Thoracic aorta (tissue), 2 donors: ENCODE results near the gene ITLN2. TPM values are rescaled to one million over a fixed set of nuclear protein-coding genes. Genes with fewer than 3 reads are reported as not detected.
"Not testable (repeated sequence)": the region's sequence is repeated elsewhere in the genome, so short reads cannot be mapped to it uniquely, and the experiment has no call there.

Experiments
- ATAC-seq: fragments of 150-250 bp; one replicate; pipeline ENCODE4 v1.8.0; 2017; ENCODE audit warnings: low read depth; ENCODE audit not compliant: insufficient number of reproducible peaks, low FRiP score
- DNase-seq: peaks from one replicate; pipeline ENCODE4 v3.0.0-alpha.2; 2020; ENCODE audit warnings: low spot score
- H3K27ac ChIP-seq, 2 donors: fragments of 200-600 bp; sonication (generic); 1 replicate in 1 of 2; 2 replicates in 1 of 2; pipeline ENCODE4 v1.5.1; 2016; ENCODE audit warnings: mild to moderate bottlenecking in 2 of 2, moderate library complexity in 2 of 2
- H3K27me3 ChIP-seq: fragments of 200-600 bp; sonication (generic); replicated peaks from 2 replicates; pipeline ENCODE4 v1.6.0; 2016; ENCODE audit warnings: mild to moderate bottlenecking; ENCODE audit not compliant: insufficient read depth
- H3K36me3 ChIP-seq: fragments of 200-600 bp; sonication (generic); one replicate; pipeline ENCODE4 v1.5.1; 2016
- H3K4me1 ChIP-seq, 2 donors: fragments of 200-600 bp; sonication (generic); 1 replicate in 1 of 2; 2 replicates in 1 of 2; pipeline versions ENCODE4 v1.5.1 to v1.6.0; 2016; ENCODE audit warnings: low read depth in 2 of 2, mild to moderate bottlenecking in 1 of 2; ENCODE audit not compliant: control insufficient read depth in 1 of 2
- H3K4me3 ChIP-seq: fragments of 200-600 bp; sonication (generic); 2 replicates; pipeline ENCODE4 v1.5.1; 2016; ENCODE audit warnings: mild to moderate bottlenecking
- H3K9me3 ChIP-seq: fragments of 200-600 bp; sonication (generic); 2 replicates; pipeline ENCODE4 v1.5.1; 2016
- total RNA-seq, 2 donors: library from RNA; depleted of rRNA; stranded (reverse); fragments of >200 nt; gene quantifications; one replicate each; pipeline versions ENCODE4 v1.1.0 to v1.2.3, GENCODE V29; 2016
- TF ChIP-seq, protein P1 (sequence below): fragments of 200-600 bp; sonication (generic); IDR thresholded peaks from one replicate; pipeline ENCODE4 v1.5.1; 2019; ENCODE audit warnings: antibody characterized with exemption

ITLN2 gene
- total RNA-seq, 2 donors from 2014 or later = 3.0 TPM; not detected in 1

DNA sequence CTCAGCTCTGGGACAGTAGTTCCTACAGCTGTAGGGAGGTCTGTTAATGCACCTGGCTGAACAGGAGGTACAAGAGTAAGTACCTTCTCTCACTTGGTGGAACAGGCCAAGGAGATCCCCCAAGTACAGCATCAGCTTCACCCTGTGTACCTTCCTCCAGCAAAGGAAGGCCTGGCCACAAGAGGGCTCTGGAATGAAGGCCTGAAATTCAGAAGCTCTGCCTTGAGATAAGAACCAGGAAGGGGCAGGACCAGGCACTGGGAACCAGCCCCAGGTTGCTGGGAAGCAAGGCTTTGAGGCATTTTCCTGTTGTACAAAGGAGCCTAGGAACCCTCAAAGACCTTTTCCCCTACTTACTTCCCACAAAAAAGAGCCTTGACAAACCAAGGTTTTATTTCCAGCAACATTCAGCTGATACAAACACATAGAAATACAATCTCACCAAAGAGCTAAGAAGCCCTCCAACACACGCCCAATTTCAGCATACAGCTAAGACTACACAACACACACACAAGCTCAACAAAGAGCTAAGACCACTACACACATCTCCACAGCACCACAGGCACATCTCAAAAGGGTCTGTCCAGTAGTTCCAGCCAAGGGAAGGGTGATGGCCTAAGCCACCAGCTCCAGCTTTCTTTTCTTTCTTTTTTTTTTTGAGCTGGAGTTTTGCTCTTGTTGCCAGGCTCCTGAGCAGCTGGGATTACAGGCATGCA lies 42.9 kb upstream of the ITLN2 start:
- no peak overlapping the region for H3K4me3 ChIP-seq
- no peak for ATAC-seq
- peaks cover 4% of the 10 kb centered on the region for H3K36me3 ChIP-seq
- H3K27ac ChIP-seq = no peak overlapping the region
- TF ChIP-seq, protein P1, sequence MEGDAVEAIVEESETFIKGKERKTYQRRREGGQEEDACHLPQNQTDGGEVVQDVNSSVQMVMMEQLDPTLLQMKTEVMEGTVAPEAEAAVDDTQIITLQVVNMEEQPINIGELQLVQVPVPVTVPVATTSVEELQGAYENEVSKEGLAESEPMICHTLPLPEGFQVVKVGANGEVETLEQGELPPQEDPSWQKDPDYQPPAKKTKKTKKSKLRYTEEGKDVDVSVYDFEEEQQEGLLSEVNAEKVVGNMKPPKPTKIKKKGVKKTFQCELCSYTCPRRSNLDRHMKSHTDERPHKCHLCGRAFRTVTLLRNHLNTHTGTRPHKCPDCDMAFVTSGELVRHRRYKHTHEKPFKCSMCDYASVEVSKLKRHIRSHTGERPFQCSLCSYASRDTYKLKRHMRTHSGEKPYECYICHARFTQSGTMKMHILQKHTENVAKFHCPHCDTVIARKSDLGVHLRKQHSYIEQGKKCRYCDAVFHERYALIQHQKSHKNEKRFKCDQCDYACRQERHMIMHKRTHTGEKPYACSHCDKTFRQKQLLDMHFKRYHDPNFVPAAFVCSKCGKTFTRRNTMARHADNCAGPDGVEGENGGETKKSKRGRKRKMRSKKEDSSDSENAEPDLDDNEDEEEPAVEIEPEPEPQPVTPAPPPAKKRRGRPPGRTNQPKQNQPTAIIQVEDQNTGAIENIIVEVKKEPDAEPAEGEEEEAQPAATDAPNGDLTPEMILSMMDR = peak; percentile 30
- H3K4me1 ChIP-seq = no peaks in the 10 kb centered on the region
- no peaks in the 10 kb centered on the region for H3K9me3 ChIP-seq
- no peak for DNase-seq
- no peaks in the 10 kb centered on the region for H3K27me3 ChIP-seq

- TF ChIP-seq, protein P1 = no peak
- DNase-seq = no peak
- H3K36me3 ChIP-seq = peaks cover 4% of the 10 kb centered on the region
- ATAC-seq = no peak
- no peaks in the 10 kb centered on the region for H3K27me3 ChIP-seq
- no peaks in the 10 kb centered on the region for H3K9me3 ChIP-seq
- no peak overlapping the region for H3K27ac ChIP-seq
- no peak overlapping the region for H3K4me3 ChIP-seq
- H3K4me1 ChIP-seq = no peaks in the 10 kb centered on the region
Observed at GRCh38 chr1:160996178-160996577, 41.6 kb upstream of the ITLN2 start.

GRCh38 chr1:160993544-160994193 lies 39.1 kb upstream of the ITLN2 start:
- Histone ChIP-seq H3K9me3 (no peaks in the 10 kb centered on the region), H3K27ac (no peak overlapping the region), H3K27me3 (no peaks in the 10 kb centered on the region), H3K4me1 (no peaks in the 10 kb centered on the region), H3K4me3 (no peak overlapping the region), H3K36me3 (peaks cover 4% of the 10 kb centered on the region)
- TF ChIP-seq, protein P1 = no peak
- ATAC-seq = no peak
- no peak for DNase-seq

DNA sequence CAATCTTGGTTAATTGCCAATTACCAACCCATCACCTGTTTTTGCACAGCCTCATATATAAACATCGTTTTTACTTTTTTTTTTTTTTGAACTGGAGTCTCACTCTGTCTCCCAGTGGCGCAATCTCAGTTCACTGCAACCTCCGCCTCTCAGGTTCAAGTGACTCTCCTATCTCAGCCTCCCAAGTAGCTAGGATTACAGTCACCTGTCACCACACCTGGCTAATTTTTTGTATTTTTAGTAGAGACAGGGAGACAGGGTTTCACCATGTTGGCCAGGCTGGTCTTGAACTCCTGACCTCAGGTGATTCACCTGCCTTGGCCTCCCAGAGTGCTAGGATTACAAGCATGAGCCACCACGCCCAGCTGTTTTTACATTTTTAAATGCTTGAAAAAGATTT lies 37.4 kb upstream of the ITLN2 start:
- not testable (repeated sequence) for H3K4me1 ChIP-seq, DNase-seq, H3K27ac ChIP-seq, ATAC-seq, H3K36me3 ChIP-seq, H3K9me3 ChIP-seq, H3K27me3 ChIP-seq, H3K4me3 ChIP-seq

DNA sequence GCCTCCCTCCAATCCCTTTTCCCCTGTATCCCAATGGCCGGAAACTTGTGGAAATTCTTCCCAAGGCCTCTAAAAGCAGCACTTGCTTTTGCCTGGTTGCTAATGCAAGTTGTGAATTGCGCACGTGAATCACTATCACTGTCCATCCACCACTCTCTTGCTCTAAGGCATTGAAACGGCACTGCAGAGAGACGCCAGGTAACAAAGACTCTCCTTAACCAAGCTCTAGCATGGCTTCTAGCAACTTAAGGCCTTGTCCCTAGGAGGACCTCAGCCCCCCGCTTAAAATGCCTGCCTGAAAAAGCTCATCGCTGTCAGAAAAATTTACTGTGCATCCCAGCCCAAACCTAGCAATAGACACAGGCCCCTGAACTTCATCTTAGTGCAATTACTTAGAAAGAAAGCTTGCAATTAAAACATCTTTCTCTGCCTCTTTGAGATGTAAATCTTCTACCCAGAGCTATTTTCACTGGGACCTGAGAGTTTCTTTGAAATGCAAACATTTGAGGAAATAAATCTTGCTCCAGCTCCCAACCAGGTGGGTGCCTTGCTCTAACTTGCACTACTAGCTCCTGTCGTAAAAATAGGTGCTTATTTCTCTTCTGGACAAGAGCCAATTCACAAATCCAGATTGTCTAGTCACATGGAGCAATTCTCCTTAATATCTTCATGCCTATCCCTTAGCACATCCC lies 32.9 kb upstream of the ITLN2 start:
- Histone ChIP-seq H3K36me3 (no peaks in the 10 kb centered on the region), H3K9me3 (no peaks in the 10 kb centered on the region), H3K27me3 (no peaks in the 10 kb centered on the region), H3K4me3 (no peak overlapping the region), H3K27ac (no peak overlapping the region), H3K4me1 (no peaks in the 10 kb centered on the region)
- no peak for ATAC-seq
- TF ChIP-seq, protein P1 = no peak
- no peak for DNase-seq
